ENCODE measurements around the gene GPER1. TPM values are rescaled to one million over a fixed set of nuclear protein-coding genes. Genes with fewer than 3 reads are reported as not detected.
"Not testable (repeated sequence)": the region's sequence is repeated elsewhere in the genome, so short reads cannot be mapped to it uniquely, and the experiment has no call there.

Gene GPER1
- total RNA-seq, 1 experiment from 2014 or later, result not detected

- Histone ChIP-seq H3K4me1 (replicated peaks) (peaks cover 5% of the 10 kb centered on the region), H3K27me3 (replicated peaks) (no peaks in the 10 kb centered on the region; the same call in 1 of the 2 replicates), H3K9me3 (replicated peaks) (no peaks in the 10 kb centered on the region), H3K36me3 (no peaks in the 10 kb centered on the region), H3K27ac (no peak overlapping the region), H3K4me3 (no peak overlapping the region)
- no peak for DNase-seq (ENCODE audit: low read depth in 1 of 2, low spot score in 2 of 2)
Measured at GRCh38 chr7:1070544-1071011, 17.3 kb upstream of the GPER1 start.

- Histone ChIP-seq H3K4me3 (no peak overlapping the region), H3K9me3 (replicated peaks) (no peaks in the 10 kb centered on the region), H3K27ac (no peak overlapping the region), H3K27me3 (replicated peaks) (no peaks in the 10 kb centered on the region), H3K4me1 (replicated peaks) (no peaks in the 10 kb centered on the region), H3K36me3 (no peaks in the 10 kb centered on the region)
- DNase-seq (ENCODE audit: low read depth in 1 of 2, low spot score in 2 of 2), result no peak
Measured at GRCh38 chr7:1071731-1072254, 16.1 kb upstream of the GPER1 start.

GRCh38 chr7:1073142-1073977 is 14.6 kb upstream of the GPER1 start:
- H3K4me3 ChIP-seq, result no peak overlapping the region
- H3K4me1 ChIP-seq (replicated peaks), result no peaks in the 10 kb centered on the region
- H3K27ac ChIP-seq, result no peak overlapping the region
- no peaks in the 10 kb centered on the region for H3K9me3 ChIP-seq (replicated peaks)
- no peaks in the 10 kb centered on the region for H3K27me3 ChIP-seq (replicated peaks)
- no peak for DNase-seq (ENCODE audit: low read depth in 1 of 2, low spot score in 2 of 2)
- H3K36me3 ChIP-seq, result no peaks in the 10 kb centered on the region

GRCh38 chr7:1074018-1074417 is 13.9 kb upstream of the GPER1 start:
- H3K4me1 ChIP-seq (replicated peaks); H3K36me3 ChIP-seq; H3K27ac ChIP-seq; H3K9me3 ChIP-seq (replicated peaks); DNase-seq (ENCODE audit: low read depth in 1 of 2, low spot score in 2 of 2); H3K27me3 ChIP-seq (replicated peaks); H3K4me3 ChIP-seq: not testable (repeated sequence)

GRCh38 chr7:1074593-1075431 is 13.1 kb upstream of the GPER1 start:
- no peaks in the 10 kb centered on the region for H3K36me3 ChIP-seq

GRCh38 chr7:1076184-1077072 is 11.5 kb upstream of the GPER1 start:
- no peak overlapping the region for H3K27ac ChIP-seq

More at GRCh38 chr7:1074593-1075431, 13.1 kb upstream of the GPER1 start:
- Histone ChIP-seq H3K9me3 (replicated peaks) (no peaks in the 10 kb centered on the region), H3K27me3 (replicated peaks) (no peaks in the 10 kb centered on the region), H3K27ac (no peak overlapping the region), H3K4me1 (replicated peaks) (no peaks in the 10 kb centered on the region), H3K4me3 (no peak overlapping the region)
- no peak for DNase-seq (ENCODE audit: low read depth in 1 of 2, low spot score in 2 of 2)

GRCh38 chr7:1078519-1078918 is 9.4 kb upstream of the GPER1 start:
- Histone ChIP-seq H3K4me1 (replicated peaks) (peaks cover 12% of the 10 kb centered on the region), H3K4me3 (no peak overlapping the region), H3K36me3 (no peaks in the 10 kb centered on the region), H3K27me3 (replicated peaks) (peaks cover 10% of the 10 kb centered on the region; the same call in 1 of the 2 replicates), H3K9me3 (replicated peaks) (no peaks in the 10 kb centered on the region), H3K27ac (no peak overlapping the region)
- DNase-seq (ENCODE audit: low read depth in 1 of 2, low spot score in 2 of 2), result no peak

More at GRCh38 chr7:1076184-1077072, 11.5 kb upstream of the GPER1 start:
- Histone ChIP-seq H3K4me1 (replicated peaks) (peaks cover under 1% of the 10 kb centered on the region; the same call in 1 of the 2 replicates), H3K27me3 (replicated peaks) (peaks cover 3% of the 10 kb centered on the region; the same call in 1 of the 2 replicates), H3K9me3 (replicated peaks) (no peaks in the 10 kb centered on the region), H3K4me3 (no peak overlapping the region), H3K36me3 (no peaks in the 10 kb centered on the region)
- no peak for DNase-seq (ENCODE audit: low read depth in 1 of 2, low spot score in 2 of 2)

- H3K27ac ChIP-seq, result no peak overlapping the region
- H3K4me1 ChIP-seq (replicated peaks), result peaks cover 12% of the 10 kb centered on the region
- H3K27me3 ChIP-seq (replicated peaks), result peaks cover 10% of the 10 kb centered on the region; the same call in 1 of the 2 replicates
- no peaks in the 10 kb centered on the region for H3K36me3 ChIP-seq
- H3K4me3 ChIP-seq, result no peak overlapping the region
- H3K9me3 ChIP-seq (replicated peaks), result no peaks in the 10 kb centered on the region
- no peak for DNase-seq (ENCODE audit: low read depth in 1 of 2, low spot score in 2 of 2)
Measured at GRCh38 chr7:1078985-1079384, 8.9 kb upstream of the GPER1 start.

- Histone ChIP-seq H3K4me1 (replicated peaks) (peaks cover 12% of the 10 kb centered on the region), H3K9me3 (replicated peaks) (no peaks in the 10 kb centered on the region), H3K36me3 (no peaks in the 10 kb centered on the region), H3K4me3 (no peak overlapping the region), H3K27me3 (replicated peaks) (peaks cover 10% of the 10 kb centered on the region; the same call in 1 of the 2 replicates), H3K27ac (no peak overlapping the region)
- DNase-seq (ENCODE audit: low read depth in 1 of 2, low spot score in 2 of 2), result no peak
Measured at GRCh38 chr7:1079546-1079945, 8.4 kb upstream of the GPER1 start.

GRCh38 chr7:1080252-1080920 is 7.5 kb upstream of the GPER1 start:
- Histone ChIP-seq H3K27me3 (replicated peaks) (peaks cover 10% of the 10 kb centered on the region; the same call in 1 of the 2 replicates), H3K4me1 (replicated peaks) (peaks cover 12% of the 10 kb centered on the region), H3K36me3 (no peaks in the 10 kb centered on the region), H3K9me3 (replicated peaks) (no peaks in the 10 kb centered on the region), H3K4me3 (no peak overlapping the region), H3K27ac (no peak overlapping the region)
- DNase-seq (ENCODE audit: low read depth in 1 of 2, low spot score in 2 of 2), result no peak

GRCh38 chr7:1080921-1081255 is 7.0 kb upstream of the GPER1 start:
- Histone ChIP-seq H3K4me1 (replicated peaks) (peaks cover 12% of the 10 kb centered on the region), H3K4me3 (no peak overlapping the region), H3K36me3 (no peaks in the 10 kb centered on the region), H3K27me3 (replicated peaks) (peaks cover 10% of the 10 kb centered on the region; the same call in 1 of the 2 replicates), H3K9me3 (replicated peaks) (no peaks in the 10 kb centered on the region), H3K27ac (no peak overlapping the region)
- DNase-seq (ENCODE audit: low read depth in 1 of 2, low spot score in 2 of 2), result no peak

GRCh38 chr7:1081336-1081735 is 6.6 kb upstream of the GPER1 start:
- no peaks in the 10 kb centered on the region for H3K36me3 ChIP-seq
- H3K9me3 ChIP-seq (replicated peaks), result no peaks in the 10 kb centered on the region
- H3K4me1 ChIP-seq (replicated peaks), result peaks cover 12% of the 10 kb centered on the region
- DNase-seq (ENCODE audit: low read depth in 1 of 2, low spot score in 2 of 2), result no peak
- H3K27ac ChIP-seq, result no peak overlapping the region
- H3K4me3 ChIP-seq, result no peak overlapping the region
- H3K27me3 ChIP-seq (replicated peaks), result peaks cover 10% of the 10 kb centered on the region; the same call in 1 of the 2 replicates
